RWPE1 (cell line): ENCODE results near the gene BMPER.

Source experiments
- CTCF ChIA-PET: fragments of 350-600 bp; sonication (Branson Sonifier 250); formaldehyde crosslinking; extraction: SDS; loops from one replicate; lab custom pipeline; 2021; lab: Yijun Ruan, JAX
- POLR2A ChIA-PET: fragments of 400-600 bp; formaldehyde crosslinking; extraction: SDS; loops from one replicate; lab custom pipeline; 2020; ENCODE audit warnings: antibody characterized with exemption; ENCODE audit not compliant: low non-redundant PET; lab: Yijun Ruan, JAX
- DNase-seq: peaks from one replicate; pipeline ENCODE4 v3.0.0; 2012; ENCODE audit warnings: low spot score
- H3K27ac ChIP-seq: fragments of 450-650 bp; 2 replicates; pipeline ENCODE4 v1.5.1; 2017
- CTCF ChIP-seq: fragments of 450-650 bp; conservative IDR thresholded peaks from 2 replicates; pipeline ENCODE4 v1.5.1; 2017; ENCODE audit warnings: low read depth, mild to moderate bottlenecking

The BMPER gene

GRCh38 chr7:34137176-34137575 is 231.8 kb downstream of the BMPER start:
- CTCF ChIA-PET = no interaction called here
- TF ChIP-seq CTCF = no peak
- H3K27ac ChIP-seq = no peak overlapping the region
- no peak for DNase-seq
- POLR2A ChIA-PET = no interaction called here

GRCh38 chr7:34138483-34138882 is 233.1 kb downstream of the BMPER start:
- H3K27ac ChIP-seq = no peak overlapping the region
- no peak for DNase-seq
- no peak for TF ChIP-seq CTCF
- ChIA-PET POLR2A (no interaction called here), CTCF (interaction anchor here (0.7 kb wide), 1 partner anchor 904 kb away, joined by 4 read pairs; no protein-coding TSS in a partner anchor)

DNA sequence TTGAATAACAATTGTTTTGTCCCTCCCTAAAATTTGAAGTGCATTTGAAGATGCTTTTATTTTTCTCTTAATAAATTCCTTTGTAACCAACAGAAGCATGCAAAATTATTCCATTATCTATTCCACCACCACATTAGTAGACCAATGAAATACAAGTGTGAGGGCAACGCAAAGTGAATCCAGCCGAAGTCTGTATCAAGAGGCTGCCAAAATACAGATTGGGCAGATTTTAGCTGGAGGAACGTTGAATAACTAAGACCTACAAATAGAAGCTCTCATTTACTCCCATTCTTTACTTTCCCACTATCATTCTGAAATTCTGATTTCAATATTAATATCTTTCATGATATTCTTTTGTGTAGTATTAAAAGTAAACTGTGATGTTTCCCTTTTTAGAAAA is 233.7 kb downstream of the BMPER start:
- POLR2A ChIA-PET = no interaction called here
- H3K27ac ChIP-seq = no peak overlapping the region
- CTCF ChIA-PET = interaction anchor here (0.7 to 0.8 kb wide), 2 partner anchors 12 to 903 kb away, joined by 3 to 4 read pairs; no protein-coding TSS in a partner anchor
- no peak for TF ChIP-seq CTCF
- DNase-seq = no peak

DNA sequence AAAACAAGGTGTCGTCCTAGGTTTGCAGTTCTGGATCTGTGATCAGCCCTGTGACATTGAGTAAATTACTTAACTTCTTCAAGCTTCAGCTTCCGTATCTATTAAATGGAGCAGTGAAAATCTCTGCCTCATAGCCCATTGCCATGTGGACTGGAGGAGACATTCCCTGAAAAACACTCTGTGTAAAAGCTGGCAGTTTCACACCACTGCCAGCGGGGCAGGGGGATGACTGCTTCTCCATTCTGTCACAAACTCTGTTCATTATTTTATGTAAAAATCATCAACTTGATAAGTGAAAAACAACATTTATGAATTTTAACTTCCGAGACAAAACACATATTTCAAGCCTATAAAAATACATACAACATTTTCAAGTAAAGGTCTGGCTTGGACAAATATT is 234.7 kb downstream of the BMPER start:
- TF ChIP-seq CTCF = no peak
- H3K27ac ChIP-seq = no peak overlapping the region
- POLR2A ChIA-PET = no interaction called here
- CTCF ChIA-PET = interaction anchor here (0.8 kb wide), 1 partner anchor 11 kb away, joined by 3 read pairs; no protein-coding TSS in a partner anchor
- no peak for DNase-seq

DNA sequence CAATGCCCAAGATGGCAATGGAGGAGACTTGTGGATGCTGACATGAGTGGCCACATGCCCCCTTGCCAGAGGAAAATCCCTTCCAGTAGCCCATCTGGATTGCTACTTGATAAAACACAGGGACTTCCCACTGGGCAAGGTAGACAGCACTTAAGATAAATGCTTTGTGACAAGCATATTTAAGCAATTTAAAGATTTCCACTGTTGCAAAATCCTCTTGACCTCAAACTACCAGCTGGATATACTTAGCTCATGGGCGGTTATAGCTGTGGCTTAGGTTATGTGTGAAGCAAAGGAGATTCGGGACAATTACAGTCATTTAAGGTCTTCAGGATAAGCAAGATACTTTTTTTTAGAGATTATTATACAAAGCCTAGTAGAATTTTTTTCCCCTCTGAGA is 238.1 kb downstream of the BMPER start:
- CTCF ChIA-PET = interaction anchor here (0.8 kb wide), 1 partner anchor 9 kb away, joined by 5 read pairs; no protein-coding TSS in a partner anchor
- POLR2A ChIA-PET = no interaction called here
- TF ChIP-seq CTCF = no peak
- DNase-seq = no peak
- H3K27ac ChIP-seq = no peak overlapping the region

DNA sequence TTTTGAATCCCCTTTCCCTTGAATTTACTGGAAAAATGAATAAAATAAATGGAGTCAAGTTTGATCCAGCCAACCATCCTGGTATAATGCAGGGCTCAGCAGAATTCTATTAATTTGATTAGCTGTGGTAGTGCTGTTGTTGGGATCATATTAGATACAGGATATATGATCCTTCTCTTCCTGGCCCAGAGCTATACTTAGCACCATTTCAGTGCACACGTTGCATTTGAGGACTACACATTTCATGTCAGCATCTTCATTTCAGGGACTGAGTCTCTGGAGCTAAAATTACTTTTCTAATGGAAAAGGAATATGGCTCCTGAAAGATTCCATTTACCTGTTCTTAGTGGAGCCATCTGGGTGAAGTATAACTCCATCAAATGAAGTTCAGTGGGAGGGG is 240.3 kb downstream of the BMPER start:
- ChIA-PET POLR2A (no interaction called here), CTCF (interaction anchor here (0.6 kb wide), 1 partner anchor 207 kb away, joined by 3 read pairs; no protein-coding TSS in a partner anchor)
- no peak for TF ChIP-seq CTCF
- no peak overlapping the region for H3K27ac ChIP-seq
- DNase-seq = no peak
